ENCODE data around the gene CUL3.

Gene CUL3

GRCh38 chr2:224574423-224575084, 10.6 kb downstream of the CUL3 start:
- in situ Hi-C loops (cut with HindIII; ENCODE audit: low pct_unique_long_range_greater_than_20kb, low sequenced_read_pairs), result no loop called here
- no peak for TF ChIP-seq JUND (IDR thresholded peaks at IDR 0.05; ENCODE audit: low read depth)
- no peak for DNase-seq (ENCODE audit: low read depth in 1 of 2, low spot score in 1 of 2)

GRCh38 chr2:224573724-224574123, 11.4 kb downstream of the CUL3 start:
- TF ChIP-seq JUND (IDR thresholded peaks at IDR 0.05; ENCODE audit: low read depth), result no peak
- DNase-seq (ENCODE audit: low read depth in 1 of 2, low spot score in 1 of 2), result no peak
- in situ Hi-C loops (cut with HindIII; ENCODE audit: low pct_unique_long_range_greater_than_20kb, low sequenced_read_pairs), result no loop called here

GRCh38 chr2:224572338-224572737, 12.8 kb downstream of the CUL3 start:
- no peak for TF ChIP-seq JUND (IDR thresholded peaks at IDR 0.05; ENCODE audit: low read depth)
- in situ Hi-C loops (cut with HindIII; ENCODE audit: low pct_unique_long_range_greater_than_20kb, low sequenced_read_pairs), result no loop called here
- DNase-seq (ENCODE audit: low read depth in 1 of 2, low spot score in 1 of 2), result no peak

- no peak for TF ChIP-seq JUND (IDR thresholded peaks at IDR 0.05; ENCODE audit: low read depth)
- in situ Hi-C loops (cut with HindIII; ENCODE audit: low pct_unique_long_range_greater_than_20kb, low sequenced_read_pairs), result no loop called here
- no peak for DNase-seq (ENCODE audit: low read depth in 1 of 2, low spot score in 1 of 2)
These were observed 14.7 kb downstream of the CUL3 start for GRCh38 chr2:224570328-224570993.

GRCh38 chr2:224569654-224570053, 15.5 kb downstream of the CUL3 start:
- DNase-seq (ENCODE audit: low read depth in 1 of 2, low spot score in 1 of 2), result no peak
- in situ Hi-C loops (cut with HindIII; ENCODE audit: low pct_unique_long_range_greater_than_20kb, low sequenced_read_pairs), result no loop called here
- no peak for TF ChIP-seq JUND (IDR thresholded peaks at IDR 0.05; ENCODE audit: low read depth)

- in situ Hi-C loops (cut with HindIII; ENCODE audit: low pct_unique_long_range_greater_than_20kb, low sequenced_read_pairs), result no loop called here
- DNase-seq (ENCODE audit: low read depth in 1 of 2, low spot score in 1 of 2), result no peak
- TF ChIP-seq JUND (IDR thresholded peaks at IDR 0.05; ENCODE audit: low read depth), result no peak
These were observed 19.6 kb downstream of the CUL3 start for GRCh38 chr2:224565452-224566035.

GRCh38 chr2:224563537-224563936, 21.6 kb downstream of the CUL3 start:
- no peak for TF ChIP-seq JUND (IDR thresholded peaks at IDR 0.05; ENCODE audit: low read depth)
- DNase-seq (ENCODE audit: low read depth in 1 of 2, low spot score in 1 of 2), result no peak
- in situ Hi-C loops (cut with HindIII; ENCODE audit: low pct_unique_long_range_greater_than_20kb, low sequenced_read_pairs), result no loop called here

GRCh38 chr2:224562831-224563230, 22.3 kb downstream of the CUL3 start:
- TF ChIP-seq JUND (IDR thresholded peaks at IDR 0.05; ENCODE audit: low read depth), result no peak
- no peak for DNase-seq (ENCODE audit: low read depth in 1 of 2, low spot score in 1 of 2)
- in situ Hi-C loops (cut with HindIII; ENCODE audit: low pct_unique_long_range_greater_than_20kb, low sequenced_read_pairs), result no loop called here

- DNase-seq (ENCODE audit: low read depth in 1 of 2, low spot score in 1 of 2), result no peak
- in situ Hi-C loops (cut with HindIII; ENCODE audit: low pct_unique_long_range_greater_than_20kb, low sequenced_read_pairs), result no loop called here
- TF ChIP-seq JUND (IDR thresholded peaks at IDR 0.05; ENCODE audit: low read depth), result no peak
These were observed 23.7 kb downstream of the CUL3 start for GRCh38 chr2:224561234-224562005.

GRCh38 chr2:224560549-224560948, 24.6 kb downstream of the CUL3 start:
- no peak for TF ChIP-seq JUND (IDR thresholded peaks at IDR 0.05; ENCODE audit: low read depth)
- no peak for DNase-seq (ENCODE audit: low read depth in 1 of 2, low spot score in 1 of 2)
- in situ Hi-C loops (cut with HindIII; ENCODE audit: low pct_unique_long_range_greater_than_20kb, low sequenced_read_pairs), result no loop called here

GRCh38 chr2:224557610-224558009, 27.6 kb downstream of the CUL3 start:
- no peak for DNase-seq (ENCODE audit: low read depth in 1 of 2, low spot score in 1 of 2)
- no peak for TF ChIP-seq JUND (IDR thresholded peaks at IDR 0.05; ENCODE audit: low read depth)
- in situ Hi-C loops (cut with HindIII; ENCODE audit: low pct_unique_long_range_greater_than_20kb, low sequenced_read_pairs), result no loop called here

GRCh38 chr2:224556381-224556780, 28.8 kb downstream of the CUL3 start:
- TF ChIP-seq JUND (IDR thresholded peaks at IDR 0.05; ENCODE audit: low read depth), result no peak
- in situ Hi-C loops (cut with HindIII; ENCODE audit: low pct_unique_long_range_greater_than_20kb, low sequenced_read_pairs), result no loop called here

More at GRCh38 chr2:224556381-224556780, 28.8 kb downstream of the CUL3 start:
- DNase-seq (ENCODE audit: low read depth in 1 of 2, low spot score in 1 of 2), result no peak
